ENCODE measurements around the gene NEK1.
"Not testable (repeated sequence)": the region's sequence is repeated elsewhere in the genome, so short reads cannot be mapped to it uniquely, and the experiment has no call there.

NEK1 gene

DNA sequence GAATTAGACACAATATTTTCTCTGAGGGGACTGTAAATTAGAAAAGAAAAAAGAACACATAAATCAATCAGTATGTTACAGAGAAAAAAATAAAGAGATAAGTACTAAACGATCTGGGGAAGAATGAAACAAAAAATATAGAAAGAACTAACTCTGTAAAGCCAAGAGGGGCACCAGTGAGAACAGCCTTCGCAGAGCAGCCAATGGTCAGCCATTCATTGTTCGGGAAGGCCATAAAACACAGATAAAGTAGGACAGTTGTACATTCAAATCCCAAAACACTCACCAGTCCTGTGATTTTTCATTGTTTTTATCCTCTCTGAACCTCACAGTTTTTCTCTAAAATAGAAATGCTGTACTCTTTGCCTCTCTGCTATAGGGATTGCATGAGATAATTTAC, 127.9 kb downstream of the NEK1 start:
- no peak for DNase-seq (ENCODE audit: low read depth)
- H3K4me3 ChIP-seq (ENCODE audit: low read depth, low read length) = no peak overlapping the region
- TF ChIP-seq, protein P1, sequence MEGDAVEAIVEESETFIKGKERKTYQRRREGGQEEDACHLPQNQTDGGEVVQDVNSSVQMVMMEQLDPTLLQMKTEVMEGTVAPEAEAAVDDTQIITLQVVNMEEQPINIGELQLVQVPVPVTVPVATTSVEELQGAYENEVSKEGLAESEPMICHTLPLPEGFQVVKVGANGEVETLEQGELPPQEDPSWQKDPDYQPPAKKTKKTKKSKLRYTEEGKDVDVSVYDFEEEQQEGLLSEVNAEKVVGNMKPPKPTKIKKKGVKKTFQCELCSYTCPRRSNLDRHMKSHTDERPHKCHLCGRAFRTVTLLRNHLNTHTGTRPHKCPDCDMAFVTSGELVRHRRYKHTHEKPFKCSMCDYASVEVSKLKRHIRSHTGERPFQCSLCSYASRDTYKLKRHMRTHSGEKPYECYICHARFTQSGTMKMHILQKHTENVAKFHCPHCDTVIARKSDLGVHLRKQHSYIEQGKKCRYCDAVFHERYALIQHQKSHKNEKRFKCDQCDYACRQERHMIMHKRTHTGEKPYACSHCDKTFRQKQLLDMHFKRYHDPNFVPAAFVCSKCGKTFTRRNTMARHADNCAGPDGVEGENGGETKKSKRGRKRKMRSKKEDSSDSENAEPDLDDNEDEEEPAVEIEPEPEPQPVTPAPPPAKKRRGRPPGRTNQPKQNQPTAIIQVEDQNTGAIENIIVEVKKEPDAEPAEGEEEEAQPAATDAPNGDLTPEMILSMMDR (IDR thresholded peaks at IDR 0.05; ENCODE audit: low read depth, low read length, missing control alignments) = no peak

DNA sequence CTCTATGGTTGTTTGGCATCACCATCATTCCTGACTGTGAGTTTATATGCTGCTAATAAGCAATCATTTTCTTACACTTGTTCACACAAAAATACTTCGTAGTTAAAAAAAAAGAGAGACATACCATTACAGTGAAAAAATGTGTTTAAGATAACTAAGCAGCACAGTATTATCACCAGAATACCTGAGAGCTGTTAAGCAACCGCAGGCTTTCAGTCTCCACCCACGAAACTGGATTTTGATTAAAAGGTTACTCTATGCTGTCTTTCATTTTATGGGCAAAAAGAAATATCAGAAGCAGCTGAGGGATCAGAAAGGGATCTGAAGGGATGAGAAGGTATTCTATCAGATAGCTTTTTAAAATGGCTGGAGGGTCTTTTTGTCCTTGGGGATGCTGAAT, 148.3 kb downstream of the NEK1 start:
- DNase-seq (ENCODE audit: low read depth) = no peak
- TF ChIP-seq, protein P1 (IDR thresholded peaks at IDR 0.05; ENCODE audit: low read depth, low read length, missing control alignments) = no peak

DNA sequence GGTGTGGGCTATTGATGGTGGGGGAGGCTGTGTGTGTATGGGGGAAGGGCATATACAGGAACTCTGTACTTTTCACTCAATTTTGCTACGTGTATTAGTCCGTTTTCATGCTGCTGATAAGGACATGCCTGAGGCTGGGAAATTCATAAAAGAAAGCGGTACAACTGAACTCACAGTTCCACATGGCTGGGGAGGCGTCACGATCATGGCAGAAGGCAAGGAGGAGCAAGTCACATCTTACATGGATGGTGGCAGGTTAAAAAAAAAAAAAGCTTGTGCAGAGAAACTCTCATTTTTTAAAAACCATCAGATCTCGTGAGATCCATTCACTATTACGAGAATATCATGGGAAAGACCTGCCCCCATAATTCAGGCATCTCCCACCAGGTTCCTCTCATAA, 152.3 kb downstream of the NEK1 start:
- TF ChIP-seq, protein P1 (IDR thresholded peaks at IDR 0.05; ENCODE audit: low read depth, low read length, missing control alignments) = no peak
- no peak for DNase-seq (ENCODE audit: low read depth)
- no peak overlapping the region for H3K4me3 ChIP-seq (ENCODE audit: low read depth, low read length)

More for the DNA sequence above, 148.3 kb downstream of the NEK1 start:
- H3K4me3 ChIP-seq (ENCODE audit: low read depth, low read length) = no peak overlapping the region

DNA sequence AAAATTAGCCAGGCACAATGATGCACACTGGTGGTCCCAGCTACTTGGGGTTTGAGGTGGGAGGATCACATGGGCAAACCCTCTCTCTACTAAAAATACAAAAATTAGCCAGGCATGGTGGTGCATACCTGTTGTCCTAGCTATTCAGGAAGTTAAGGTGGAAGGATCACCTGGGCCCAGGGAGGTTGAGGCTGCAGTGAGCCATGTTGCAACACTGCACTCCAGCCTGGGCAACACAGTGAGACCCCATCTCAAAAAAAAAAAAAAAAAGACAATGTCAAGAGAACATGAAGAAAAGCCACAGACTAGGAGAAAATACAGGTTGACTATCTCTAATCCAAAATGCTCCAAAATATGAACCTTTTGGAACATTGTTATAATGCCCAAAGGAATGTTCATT, 153.8 kb downstream of the NEK1 start:
- no peak overlapping the region for H3K4me3 ChIP-seq (ENCODE audit: low read depth, low read length)
- TF ChIP-seq, protein P1 (IDR thresholded peaks at IDR 0.05; ENCODE audit: low read depth, low read length, missing control alignments) = no peak
- no peak for DNase-seq (ENCODE audit: low read depth)

DNA sequence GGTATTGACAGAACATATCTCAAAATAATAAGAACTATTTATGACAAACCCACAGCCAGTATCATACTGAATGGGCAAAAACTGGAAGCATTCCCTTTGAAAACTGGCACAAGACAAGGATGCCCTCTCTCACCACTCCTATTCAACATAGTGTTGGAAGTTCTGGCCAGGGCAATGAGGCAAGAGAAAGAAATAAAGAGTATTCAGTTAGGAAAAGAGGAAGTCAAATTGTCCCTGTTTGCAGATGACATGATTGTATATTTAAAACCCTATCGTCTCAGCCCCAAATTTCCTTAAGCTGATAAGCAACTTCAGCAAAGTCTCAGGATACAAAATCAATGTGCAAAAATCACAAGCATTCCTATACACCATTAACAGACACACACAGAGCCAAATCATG, 159.7 kb downstream of the NEK1 start:
- not testable (repeated sequence) for DNase-seq (ENCODE audit: low read depth); H3K4me3 ChIP-seq (ENCODE audit: low read depth, low read length)

DNA sequence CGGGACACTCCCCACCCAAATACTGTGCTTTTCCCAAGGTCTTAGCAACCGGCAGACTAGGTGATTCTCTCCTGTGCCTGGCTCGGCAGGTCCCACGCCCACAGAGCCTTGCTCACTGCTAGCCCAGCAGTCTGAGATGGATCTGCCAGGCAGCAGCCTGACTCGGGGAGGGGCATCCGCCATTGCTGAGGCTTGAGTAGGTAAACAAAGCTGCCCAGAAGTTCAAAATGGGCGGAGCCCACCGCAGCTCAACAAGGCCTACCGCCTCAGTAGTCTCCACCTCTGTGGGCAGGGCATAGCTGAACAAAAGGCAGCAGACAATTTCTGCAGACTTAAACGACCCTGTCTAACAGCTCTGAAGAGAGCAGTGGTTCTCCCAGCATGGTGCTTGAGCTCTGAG, 163.4 kb downstream of the NEK1 start:
- not testable (repeated sequence) for DNase-seq (ENCODE audit: low read depth)

DNA sequence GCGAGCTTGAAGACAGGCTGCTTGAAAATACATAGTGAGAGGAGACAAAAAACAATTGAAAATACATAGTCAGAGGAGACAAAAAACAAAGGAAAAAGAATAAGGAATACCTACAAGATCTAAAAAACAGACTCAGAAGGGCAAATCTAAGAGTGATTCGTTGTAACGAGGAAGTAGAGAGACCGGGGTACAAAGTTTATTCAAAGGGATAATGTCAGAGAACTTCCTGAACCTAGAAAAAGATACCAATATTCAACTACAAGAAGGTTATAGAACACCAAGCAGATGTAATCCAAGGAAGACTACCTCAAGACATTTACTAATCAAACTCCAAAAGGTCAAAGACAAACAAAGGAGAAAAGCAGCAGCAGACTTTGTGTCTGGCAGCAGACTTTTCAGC, 165.6 kb downstream of the NEK1 start:
- TF ChIP-seq, protein P1 (IDR thresholded peaks at IDR 0.05; ENCODE audit: low read depth, low read length, missing control alignments) = no peak
- no peak for DNase-seq (ENCODE audit: low read depth)

More for the DNA sequence above, 163.4 kb downstream of the NEK1 start:
- not testable (repeated sequence) for H3K4me3 ChIP-seq (ENCODE audit: low read depth, low read length)

DNA sequence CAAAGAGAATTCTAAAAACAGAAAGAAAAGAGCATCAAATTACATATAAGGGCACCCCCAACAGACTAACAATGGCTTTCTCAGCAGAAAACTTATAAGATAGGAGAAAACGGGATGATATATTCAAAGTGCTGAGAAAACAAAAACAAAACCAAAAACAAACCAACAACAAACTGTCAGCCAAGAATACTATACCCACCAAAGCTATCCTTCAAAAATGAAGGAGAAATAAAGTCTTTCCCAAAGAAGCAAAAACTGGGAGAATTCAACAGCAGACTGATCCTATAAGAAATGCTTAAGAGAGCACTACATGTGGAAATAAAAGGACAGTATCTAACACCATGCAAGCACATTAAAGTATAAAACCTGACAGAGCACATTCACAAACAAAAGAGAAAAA, 168.6 kb downstream of the NEK1 start:
- no peak for DNase-seq (ENCODE audit: low read depth)
- TF ChIP-seq, protein P1 (IDR thresholded peaks at IDR 0.05; ENCODE audit: low read depth, low read length, missing control alignments) = no peak
- no peak overlapping the region for H3K4me3 ChIP-seq (ENCODE audit: low read depth, low read length)

More for the DNA sequence above, 165.6 kb downstream of the NEK1 start:
- H3K4me3 ChIP-seq (ENCODE audit: low read depth, low read length) = no peak overlapping the region
